Stomach (tissue), 4 donors: ENCODE data around the gene TMEM44.

Experiments
- POLR2AphosphoS5 ChIP-seq, 3 donors: sonication (generic); formaldehyde crosslinking; IDR thresholded peaks; one replicate each; pipeline ENCODE4 v1.6.1; 2016; ENCODE audit warnings: antibody characterized with exemption in 3 of 3
- TF ChIP-seq, protein P1 (sequence below), 7 experiments: fragments of 450-650 bp in 4 of 7; fragments of 200-600 bp in 3 of 7; sonication (generic) in 3 of 7; IDR thresholded peaks; one replicate each; pipeline ENCODE4 v1.5.1; 2016 to 2019; ENCODE audit warnings: antibody characterized with exemption in 7 of 7, control low read depth in 2 of 7, mild to moderate bottlenecking in 1 of 7

DNA sequence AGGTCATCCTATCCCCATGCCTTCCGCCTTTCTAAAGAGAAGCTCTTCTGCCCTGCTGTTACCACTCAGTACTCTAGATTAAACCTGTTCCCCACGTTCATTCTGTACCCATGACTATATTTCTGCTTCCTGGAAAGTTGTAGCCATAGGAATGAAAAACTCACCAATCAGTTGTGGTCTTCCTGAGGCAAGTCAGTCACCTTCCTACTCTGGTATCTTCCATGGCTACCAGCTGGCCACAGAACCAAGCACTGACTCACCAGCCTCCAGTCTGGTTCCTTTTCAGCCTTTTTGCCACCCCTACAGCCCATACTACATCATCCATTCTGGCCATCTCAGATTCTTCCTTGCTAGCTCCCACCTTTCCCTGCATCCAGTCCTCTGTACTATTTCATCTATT, 46.4 kb downstream of the TMEM44 start:
- TF ChIP-seq, protein P1, sequence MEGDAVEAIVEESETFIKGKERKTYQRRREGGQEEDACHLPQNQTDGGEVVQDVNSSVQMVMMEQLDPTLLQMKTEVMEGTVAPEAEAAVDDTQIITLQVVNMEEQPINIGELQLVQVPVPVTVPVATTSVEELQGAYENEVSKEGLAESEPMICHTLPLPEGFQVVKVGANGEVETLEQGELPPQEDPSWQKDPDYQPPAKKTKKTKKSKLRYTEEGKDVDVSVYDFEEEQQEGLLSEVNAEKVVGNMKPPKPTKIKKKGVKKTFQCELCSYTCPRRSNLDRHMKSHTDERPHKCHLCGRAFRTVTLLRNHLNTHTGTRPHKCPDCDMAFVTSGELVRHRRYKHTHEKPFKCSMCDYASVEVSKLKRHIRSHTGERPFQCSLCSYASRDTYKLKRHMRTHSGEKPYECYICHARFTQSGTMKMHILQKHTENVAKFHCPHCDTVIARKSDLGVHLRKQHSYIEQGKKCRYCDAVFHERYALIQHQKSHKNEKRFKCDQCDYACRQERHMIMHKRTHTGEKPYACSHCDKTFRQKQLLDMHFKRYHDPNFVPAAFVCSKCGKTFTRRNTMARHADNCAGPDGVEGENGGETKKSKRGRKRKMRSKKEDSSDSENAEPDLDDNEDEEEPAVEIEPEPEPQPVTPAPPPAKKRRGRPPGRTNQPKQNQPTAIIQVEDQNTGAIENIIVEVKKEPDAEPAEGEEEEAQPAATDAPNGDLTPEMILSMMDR (IDR thresholded peaks at IDR 0.05), result no peak
- TF ChIP-seq POLR2AphosphoS5 (IDR thresholded peaks at IDR 0.05), result no peak
